ENCODE data around the gene RIC1. TPM values are rescaled to one million over a fixed set of nuclear protein-coding genes. Genes with fewer than 3 reads are reported as not detected.
"Not testable (repeated sequence)": the region's sequence is repeated elsewhere in the genome, so short reads cannot be mapped to it uniquely, and the experiment has no call there.

The RIC1 gene
- total RNA-seq (10 to 100 TPM; 13.2 to 15.0 TPM), polyA plus RNA-seq (6.3 TPM)

GRCh38 chr9:5628530-5629311, at the start of gene RIC1:
TSS of gene RIC1 (plus strand) at chr9:5629107. CDS start at chr9:5629310, 203 bp downstream.
- Mint-ChIP-seq H3K4me3 (peak within 1 kb of the TSS; percentile 96 to 99 (median 98)), H3K4me1 (peaks cover 52 to 72% (median 65%) of the 10 kb centered on the region in 3 donors), H3K36me3 (peaks cover 0 to 20% (median 2%) of the 10 kb centered on the region in 3 donors), H3K27ac (peak within 1 kb of the TSS; percentile 93 to 99 (median 98)), H3K27me3 (no peaks in the 10 kb centered on the region), H3K9me3 (no peaks in the 10 kb centered on the region)
- H3K36me3 ChIP-seq (ENCODE audit: insufficient read depth, low read length): no peaks in the 10 kb centered on the region
- peak within 1 kb of the TSS; percentile 68 for H3K4me3 ChIP-seq (ENCODE audit: low read length)
- peak; percentile 84 to 92 (median 90) for DNase-seq
- POLR2A ChIA-PET: interaction anchor here (0.6 to 1.5 kb wide), 13 partner anchors 42 to 1129 kb away, joined by 3 to 10 read pairs (median 5); partner anchors contain the start of genes CD274, ERMP1, JAK2 and KDM4C
- CTCF ChIA-PET: interaction anchor here (0.9 to 2.8 kb wide), 11 partner anchors 28 to 869 kb away, joined by 3 to 17 read pairs (median 4); partner anchors contain the start of genes CD274, ERMP1, JAK2 and PLGRKT
- H3K9me3 ChIP-seq (ENCODE audit: low read length): no peaks in the 10 kb centered on the region
- H3K27ac ChIP-seq (ENCODE audit: low read depth, low read length): peak within 1 kb of the TSS; percentile 81
- H3K27me3 ChIP-seq (ENCODE audit: insufficient read depth, low read length, poor library complexity, severe bottlenecking): no peaks in the 10 kb centered on the region
- H3K4me1 ChIP-seq (ENCODE audit: insufficient read depth, low read length): peaks cover 47% of the 10 kb centered on the region

- ChIA-PET CTCF (interaction anchor here (2.3 kb wide), 1 partner anchor 130 kb away, joined by 5 read pairs; the partner anchor contains the start of gene CD274), POLR2A (no interaction called here)
- no peak for DNase-seq
- Mint-ChIP-seq H3K27me3 (peaks cover 0 to 2% of the 10 kb centered on the region in 2 donors), H3K4me1 (peaks cover 15 to 27% (median 17%) of the 10 kb centered on the region in 3 donors), H3K36me3 (peaks cover 0 to 5% (median 3%) of the 10 kb centered on the region in 3 donors), H3K9me3 (peaks cover 0 to under 1% (median 0%) of the 10 kb centered on the region in 5 donors), H3K4me3 (no peak overlapping the region), H3K27ac (peak overlapping the region in 1 of 8 donors; percentile 19)
- H3K27ac ChIP-seq (ENCODE audit: low read depth, low read length): no peak overlapping the region
- H3K4me3 ChIP-seq (ENCODE audit: low read length): no peak overlapping the region
- no peaks in the 10 kb centered on the region for H3K27me3 ChIP-seq (ENCODE audit: insufficient read depth, low read length, poor library complexity, severe bottlenecking)
- H3K36me3 ChIP-seq (ENCODE audit: insufficient read depth, low read length): no peaks in the 10 kb centered on the region
- H3K9me3 ChIP-seq (ENCODE audit: low read length): no peaks in the 10 kb centered on the region
- H3K4me1 ChIP-seq (ENCODE audit: insufficient read depth, low read length): peaks cover 5% of the 10 kb centered on the region
Observed at GRCh38 chr9:5579881-5580280, 49.0 kb upstream of the RIC1 start.

- Histone ChIP-seq H3K36me3 (ENCODE audit: insufficient read depth, low read length) (no peaks in the 10 kb centered on the region), H3K27me3 (ENCODE audit: insufficient read depth, low read length, poor library complexity, severe bottlenecking) (no peaks in the 10 kb centered on the region), H3K4me1 (ENCODE audit: insufficient read depth, low read length) (peaks cover 7% of the 10 kb centered on the region), H3K27ac (ENCODE audit: low read depth, low read length) (no peak overlapping the region), H3K4me3 (ENCODE audit: low read length) (no peak overlapping the region), H3K9me3 (ENCODE audit: low read length) (no peaks in the 10 kb centered on the region)
- Mint-ChIP-seq H3K4me1 (peaks cover 18 to 35% (median 20%) of the 10 kb centered on the region in 3 donors), H3K27me3 (peaks cover 0 to 2% of the 10 kb centered on the region in 2 donors), H3K9me3 (no peaks in the 10 kb centered on the region), H3K4me3 (no peak overlapping the region), H3K27ac (peak overlapping the region in 1 of 8 donors; percentile 40), H3K36me3 (peaks cover 0 to 3% (median 0%) of the 10 kb centered on the region in 3 donors)
- ChIA-PET CTCF (interaction anchor here (2.3 kb wide), 1 partner anchor 130 kb away, joined by 5 read pairs; the partner anchor contains the start of gene CD274), POLR2A (no interaction called here)
- DNase-seq: no peak
Observed at GRCh38 chr9:5580650-5581049, 48.3 kb upstream of the RIC1 start.

GRCh38 chr9:5581706-5582105, 47.2 kb upstream of the RIC1 start:
- H3K27ac Mint-ChIP-seq; H3K4me3 Mint-ChIP-seq; H3K9me3 ChIP-seq (ENCODE audit: low read length); H3K27ac ChIP-seq (ENCODE audit: low read depth, low read length); H3K36me3 ChIP-seq (ENCODE audit: insufficient read depth, low read length); H3K27me3 Mint-ChIP-seq; H3K9me3 Mint-ChIP-seq; DNase-seq; H3K4me3 ChIP-seq (ENCODE audit: low read length); POLR2A ChIA-PET; H3K27me3 ChIP-seq (ENCODE audit: insufficient read depth, low read length, poor library complexity, severe bottlenecking); H3K36me3 Mint-ChIP-seq: not testable (repeated sequence)
- CTCF ChIA-PET: interaction anchor here (1.1 to 2.4 kb wide), 2 partner anchors 18 to 395 kb away, joined by 3 to 9 read pairs; no protein-coding TSS in a partner anchor
- peaks cover 17% of the 10 kb centered on the region for H3K4me1 ChIP-seq (ENCODE audit: insufficient read depth, low read length)
- H3K4me1 Mint-ChIP-seq: peaks cover 29 to 45% (median 31%) of the 10 kb centered on the region in 3 donors

- no peak overlapping the region for H3K27ac ChIP-seq (ENCODE audit: low read depth, low read length)
- Mint-ChIP-seq H3K27ac (peak overlapping the region in 4 of 8 donors; percentile 14 to 43 (median 20)), H3K9me3 (no peaks in the 10 kb centered on the region), H3K4me3 (peak overlapping the region in 1 of 7 donors; percentile 9), H3K36me3 (peaks cover 0 to 2% (median 0%) of the 10 kb centered on the region in 3 donors), H3K4me1 (peaks cover 39 to 56% (median 41%) of the 10 kb centered on the region in 3 donors), H3K27me3 (peaks cover 0 to 2% of the 10 kb centered on the region in 2 donors)
- no peaks in the 10 kb centered on the region for H3K9me3 ChIP-seq (ENCODE audit: low read length)
- H3K36me3 ChIP-seq (ENCODE audit: insufficient read depth, low read length): no peaks in the 10 kb centered on the region
- DNase-seq: peak in 2 of 5 donors; percentile 33 to 49
- no peaks in the 10 kb centered on the region for H3K27me3 ChIP-seq (ENCODE audit: insufficient read depth, low read length, poor library complexity, severe bottlenecking)
- POLR2A ChIA-PET: no interaction called here
- peaks cover 28% of the 10 kb centered on the region for H3K4me1 ChIP-seq (ENCODE audit: insufficient read depth, low read length)
- CTCF ChIA-PET: interaction anchor here (1.0 to 2.9 kb wide), 4 partner anchors 17 to 396 kb away, joined by 3 to 19 read pairs (median 6); partner anchors contain the start of genes CD274 and PLGRKT
- no peak overlapping the region for H3K4me3 ChIP-seq (ENCODE audit: low read length)
Observed at GRCh38 chr9:5582835-5583195, 46.1 kb upstream of the RIC1 start.

GRCh38 chr9:5586391-5586802, 42.5 kb upstream of the RIC1 start:
- no peak overlapping the region for H3K27ac ChIP-seq (ENCODE audit: low read depth, low read length)

GRCh38 chr9:5587024-5587423, 41.9 kb upstream of the RIC1 start:
- ChIA-PET CTCF (interaction anchor here (1.2 to 5.6 kb wide), 6 partner anchors 14 to 401 kb away, joined by 3 to 56 read pairs (median 14); partner anchors contain the start of genes CD274, INSL6 and PLGRKT), POLR2A (interaction anchor here (0.8 to 2.6 kb wide), 3 partner anchors 42 to 149 kb away, joined by 3 to 18 read pairs (median 4); partner anchors contain the start of genes CD274, PLGRKT and RIC1)
- H3K4me3 ChIP-seq (ENCODE audit: low read length): no peak overlapping the region
- H3K27ac Mint-ChIP-seq: peak overlapping the region; percentile 5 to 97 (median 84)
- peaks cover 34 to 45% (median 41%) of the 10 kb centered on the region in 3 donors for H3K4me1 Mint-ChIP-seq
- H3K4me3 Mint-ChIP-seq: peak overlapping the region in 1 of 7 donors; percentile 60
- peaks cover 31% of the 10 kb centered on the region for H3K4me1 ChIP-seq (ENCODE audit: insufficient read depth, low read length)
- no peaks in the 10 kb centered on the region for H3K36me3 ChIP-seq (ENCODE audit: insufficient read depth, low read length)
- peaks cover 0 to 2% (median 0%) of the 10 kb centered on the region in 3 donors for H3K36me3 Mint-ChIP-seq
- H3K27me3 Mint-ChIP-seq: peaks cover 0 to 2% of the 10 kb centered on the region in 2 donors
- no peaks in the 10 kb centered on the region for H3K9me3 ChIP-seq (ENCODE audit: low read length)
- H3K27ac ChIP-seq (ENCODE audit: low read depth, low read length): no peak overlapping the region
- H3K9me3 Mint-ChIP-seq: no peaks in the 10 kb centered on the region
- no peak for DNase-seq
- no peaks in the 10 kb centered on the region for H3K27me3 ChIP-seq (ENCODE audit: insufficient read depth, low read length, poor library complexity, severe bottlenecking)

More at GRCh38 chr9:5586391-5586802, 42.5 kb upstream of the RIC1 start:
- H3K27me3 ChIP-seq (ENCODE audit: insufficient read depth, low read length, poor library complexity, severe bottlenecking): no peaks in the 10 kb centered on the region
- Mint-ChIP-seq H3K27me3 (peaks cover 0 to 2% of the 10 kb centered on the region in 2 donors), H3K9me3 (no peaks in the 10 kb centered on the region), H3K4me1 (peaks cover 36 to 45% (median 41%) of the 10 kb centered on the region in 3 donors), H3K4me3 (peak overlapping the region in 5 of 7 donors; percentile 16 to 60 (median 38)), H3K36me3 (peaks cover 0 to 2% (median 0%) of the 10 kb centered on the region in 3 donors), H3K27ac (peak overlapping the region; percentile 5 to 97 (median 84))
- H3K4me1 ChIP-seq (ENCODE audit: insufficient read depth, low read length): peaks cover 31% of the 10 kb centered on the region
- CTCF ChIA-PET: interaction anchor here (1.2 to 5.6 kb wide), 6 partner anchors 14 to 401 kb away, joined by 3 to 56 read pairs (median 14); partner anchors contain the start of genes CD274, INSL6 and PLGRKT
- DNase-seq: peak in 1 of 5 donors; percentile 43
- no peak overlapping the region for H3K4me3 ChIP-seq (ENCODE audit: low read length)
- no peaks in the 10 kb centered on the region for H3K36me3 ChIP-seq (ENCODE audit: insufficient read depth, low read length)
- no peaks in the 10 kb centered on the region for H3K9me3 ChIP-seq (ENCODE audit: low read length)
- POLR2A ChIA-PET: interaction anchor here (0.5 to 2.6 kb wide), 3 partner anchors 42 to 164 kb away, joined by 4 to 18 read pairs (median 4); partner anchors contain the start of genes CD274 and RIC1

Measured in CD8-positive, alpha-beta memory T cell (primary cell).